Loucy (cell line): ENCODE data around the gene PDE4A.

Experiments
- EZH2phosphoT487 ChIP-seq: fragments of 200-600 bp; IDR thresholded peaks from 2 replicates; pipeline ENCODE4 v1.6.1; 2018; ENCODE audit warnings: antibody characterized with exemption, mild to moderate bottlenecking, moderate library complexity, borderline replicate concordance
- TF ChIP-seq, protein P1 (sequence below): fragments of 200-600 bp; sonication (generic); conservative IDR thresholded peaks from 2 replicates; pipeline ENCODE4 v1.5.1; 2014; ENCODE audit warnings: mild to moderate bottlenecking, antibody characterized with exemption, low read length

DNA sequence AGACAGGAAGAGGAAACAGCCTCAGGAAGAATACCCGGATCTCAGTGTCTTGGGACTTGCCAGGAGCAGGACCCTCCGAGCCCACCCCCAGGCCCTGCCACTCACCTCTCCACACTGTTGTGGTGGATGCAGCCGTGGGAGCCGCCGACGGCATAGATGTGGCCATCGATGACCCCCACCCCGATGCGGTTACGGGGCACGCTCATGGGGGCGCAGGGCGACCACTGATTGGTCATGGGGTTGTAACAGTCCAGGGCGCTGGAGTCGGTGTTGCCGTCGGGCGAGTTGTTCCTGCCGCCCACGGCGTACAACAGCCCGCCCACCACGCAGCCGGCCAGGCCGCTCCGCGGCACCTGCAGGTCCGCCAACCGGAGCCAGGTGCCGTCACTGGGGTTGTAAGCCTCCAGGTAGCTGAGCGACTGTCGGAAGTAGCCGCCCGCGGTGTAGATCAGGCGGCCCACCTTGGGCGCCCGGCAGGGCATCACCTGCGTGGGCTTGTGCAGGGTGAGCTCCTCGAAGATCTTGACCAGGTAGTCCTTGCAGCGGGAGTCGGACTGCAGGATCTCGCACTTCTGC, 71.2 kb downstream of the PDE4A start:
- TF ChIP-seq, protein P1, sequence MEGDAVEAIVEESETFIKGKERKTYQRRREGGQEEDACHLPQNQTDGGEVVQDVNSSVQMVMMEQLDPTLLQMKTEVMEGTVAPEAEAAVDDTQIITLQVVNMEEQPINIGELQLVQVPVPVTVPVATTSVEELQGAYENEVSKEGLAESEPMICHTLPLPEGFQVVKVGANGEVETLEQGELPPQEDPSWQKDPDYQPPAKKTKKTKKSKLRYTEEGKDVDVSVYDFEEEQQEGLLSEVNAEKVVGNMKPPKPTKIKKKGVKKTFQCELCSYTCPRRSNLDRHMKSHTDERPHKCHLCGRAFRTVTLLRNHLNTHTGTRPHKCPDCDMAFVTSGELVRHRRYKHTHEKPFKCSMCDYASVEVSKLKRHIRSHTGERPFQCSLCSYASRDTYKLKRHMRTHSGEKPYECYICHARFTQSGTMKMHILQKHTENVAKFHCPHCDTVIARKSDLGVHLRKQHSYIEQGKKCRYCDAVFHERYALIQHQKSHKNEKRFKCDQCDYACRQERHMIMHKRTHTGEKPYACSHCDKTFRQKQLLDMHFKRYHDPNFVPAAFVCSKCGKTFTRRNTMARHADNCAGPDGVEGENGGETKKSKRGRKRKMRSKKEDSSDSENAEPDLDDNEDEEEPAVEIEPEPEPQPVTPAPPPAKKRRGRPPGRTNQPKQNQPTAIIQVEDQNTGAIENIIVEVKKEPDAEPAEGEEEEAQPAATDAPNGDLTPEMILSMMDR: no peak
- TF ChIP-seq EZH2phosphoT487: no peak
